Tibial artery (tissue), 4 donors: ENCODE data around the gene SPRED2.

ENCODE experiments used
- DNase-seq, 2 donors: peaks; one replicate each; pipeline ENCODE4 v3.0.0-alpha.2; 2019
- H3K27ac ChIP-seq, 2 donors: fragments of 200-600 bp; sonication (generic) in 1 of 2; 1 replicate in 1 of 2; 2 replicates in 1 of 2; pipeline ENCODE4 v1.5.1; 2018 to 2019; ENCODE audit warnings: mild to moderate bottlenecking in 1 of 2
- H3K27me3 ChIP-seq, 2 donors: fragments of 200-600 bp; sonication (generic) in 1 of 2; one replicate each; pipeline versions ENCODE4 v1.5.1 to v1.6.0; 2016 to 2019
- H3K36me3 ChIP-seq, 3 donors: fragments of 200-600 bp; sonication (generic) in 2 of 3; one replicate each; pipeline ENCODE4 v1.5.1; 2016 to 2019; ENCODE audit warnings: mild to moderate bottlenecking in 2 of 3
- H3K4me1 ChIP-seq, 4 donors: fragments of 200-600 bp; sonication (generic) in 2 of 4; 1 replicate in 3 of 4; 2 replicates in 1 of 4; pipeline ENCODE4 v1.5.1; 2016 to 2019
- H3K4me3 ChIP-seq, 2 donors: fragments of 200-600 bp; sonication (generic) in 1 of 2; 1 replicate in 1 of 2; 2 replicates in 1 of 2; pipeline ENCODE4 v1.5.1; 2018 to 2019; ENCODE audit warnings: mild to moderate bottlenecking in 2 of 2
- H3K9me3 ChIP-seq, 3 donors: fragments of 200-600 bp; sonication (generic) in 1 of 3; one replicate each; pipeline ENCODE4 v1.5.1; 2016 to 2019
- intact Hi-C: fragments of 100-400 bp; cut with DNase I; formaldehyde crosslinking; loops from one replicate; pipeline ENCODE4 v1.15.0; 2023; ENCODE audit warnings: low total_unique reads
- TF ChIP-seq, protein P1 (sequence below), 2 experiments: fragments of 200-600 bp in 1 of 2; fragments of 450-650 bp in 1 of 2; IDR thresholded peaks; one replicate each; pipeline ENCODE4 v1.5.1; 2017 to 2019; ENCODE audit warnings: antibody characterized with exemption in 2 of 2, mild to moderate bottlenecking in 1 of 2, moderate library complexity in 1 of 2

SPRED2 gene

DNA sequence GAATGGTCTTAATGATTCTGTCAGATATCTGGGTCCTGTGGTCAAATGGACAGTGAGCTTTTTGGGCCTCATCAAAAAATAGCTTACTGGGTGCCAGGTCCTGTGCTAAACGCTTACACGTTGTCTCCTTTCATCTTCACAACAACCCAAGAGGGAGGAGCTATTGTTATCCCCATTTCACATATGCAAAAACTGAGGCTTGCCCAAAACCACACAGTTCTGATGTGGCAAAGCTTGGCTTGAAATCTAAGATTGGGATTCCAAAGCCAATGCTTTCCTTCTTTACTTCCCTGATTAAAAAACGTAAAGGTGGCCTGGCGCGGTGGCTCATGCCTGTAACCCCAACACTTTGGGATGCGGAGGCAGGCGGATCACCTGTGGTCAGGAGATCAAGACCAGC is 135.4 kb downstream of the SPRED2 start:
- Histone ChIP-seq H3K36me3 (no peaks in the 10 kb centered on the region), H3K9me3 (no peaks in the 10 kb centered on the region), H3K4me3 (no peak overlapping the region), H3K4me1 (peaks cover 0 to 27% (median 25%) of the 10 kb centered on the region in 4 donors), H3K27ac (no peak overlapping the region), H3K27me3 (no peaks in the 10 kb centered on the region)
- intact Hi-C loops = no loop called here
- TF ChIP-seq, protein P1, sequence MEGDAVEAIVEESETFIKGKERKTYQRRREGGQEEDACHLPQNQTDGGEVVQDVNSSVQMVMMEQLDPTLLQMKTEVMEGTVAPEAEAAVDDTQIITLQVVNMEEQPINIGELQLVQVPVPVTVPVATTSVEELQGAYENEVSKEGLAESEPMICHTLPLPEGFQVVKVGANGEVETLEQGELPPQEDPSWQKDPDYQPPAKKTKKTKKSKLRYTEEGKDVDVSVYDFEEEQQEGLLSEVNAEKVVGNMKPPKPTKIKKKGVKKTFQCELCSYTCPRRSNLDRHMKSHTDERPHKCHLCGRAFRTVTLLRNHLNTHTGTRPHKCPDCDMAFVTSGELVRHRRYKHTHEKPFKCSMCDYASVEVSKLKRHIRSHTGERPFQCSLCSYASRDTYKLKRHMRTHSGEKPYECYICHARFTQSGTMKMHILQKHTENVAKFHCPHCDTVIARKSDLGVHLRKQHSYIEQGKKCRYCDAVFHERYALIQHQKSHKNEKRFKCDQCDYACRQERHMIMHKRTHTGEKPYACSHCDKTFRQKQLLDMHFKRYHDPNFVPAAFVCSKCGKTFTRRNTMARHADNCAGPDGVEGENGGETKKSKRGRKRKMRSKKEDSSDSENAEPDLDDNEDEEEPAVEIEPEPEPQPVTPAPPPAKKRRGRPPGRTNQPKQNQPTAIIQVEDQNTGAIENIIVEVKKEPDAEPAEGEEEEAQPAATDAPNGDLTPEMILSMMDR (IDR thresholded peaks at IDR 0.05) = no peak
- no peak for DNase-seq

GRCh38 chr2:65294701-65295100 is 137.7 kb downstream of the SPRED2 start:
- Histone ChIP-seq H3K4me3 (no peak overlapping the region), H3K9me3 (no peaks in the 10 kb centered on the region), H3K27ac (no peak overlapping the region), H3K4me1 (peaks cover 0 to 4% (median 3%) of the 10 kb centered on the region in 4 donors), H3K36me3 (no peaks in the 10 kb centered on the region), H3K27me3 (no peaks in the 10 kb centered on the region)
- intact Hi-C loops = no loop called here
- TF ChIP-seq, protein P1 (IDR thresholded peaks at IDR 0.05) = no peak
- no peak for DNase-seq

DNA sequence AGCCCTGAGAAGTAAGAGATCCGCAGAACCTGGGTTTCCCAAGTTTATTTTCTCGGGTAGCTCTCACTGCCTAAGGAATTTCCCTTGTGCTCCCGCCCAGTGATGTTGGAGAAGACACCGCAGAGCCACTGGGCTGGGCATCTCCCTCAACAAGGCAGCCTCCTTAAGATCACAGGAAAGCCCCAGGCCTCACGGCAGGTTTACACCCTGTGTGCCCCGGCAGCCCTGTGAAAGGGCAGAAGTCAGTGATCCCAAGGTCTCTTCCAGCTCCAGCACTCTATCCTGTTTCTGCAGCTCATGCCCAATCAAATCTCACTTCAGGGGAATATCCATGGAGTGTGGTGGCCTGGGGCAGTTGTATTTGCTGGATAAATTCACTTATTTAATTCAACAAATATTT is 138.3 kb downstream of the SPRED2 start:
- H3K9me3 ChIP-seq = no peaks in the 10 kb centered on the region
- no peaks in the 10 kb centered on the region for H3K36me3 ChIP-seq
- H3K27ac ChIP-seq = no peak overlapping the region
- TF ChIP-seq, protein P1 (IDR thresholded peaks at IDR 0.05) = no peak
- H3K4me3 ChIP-seq = no peak overlapping the region
- intact Hi-C loops = no loop called here
- H3K4me1 ChIP-seq = no peaks in the 10 kb centered on the region
- no peaks in the 10 kb centered on the region for H3K27me3 ChIP-seq
- DNase-seq = no peak

GRCh38 chr2:65293376-65293775 is 139.0 kb downstream of the SPRED2 start:
- Histone ChIP-seq H3K27ac (no peak overlapping the region), H3K4me3 (no peak overlapping the region), H3K4me1 (no peaks in the 10 kb centered on the region), H3K36me3 (no peaks in the 10 kb centered on the region), H3K27me3 (no peaks in the 10 kb centered on the region), H3K9me3 (no peaks in the 10 kb centered on the region)
- intact Hi-C loops = no loop called here
- DNase-seq = no peak
- TF ChIP-seq, protein P1 (IDR thresholded peaks at IDR 0.05) = no peak

- no peaks in the 10 kb centered on the region for H3K4me1 ChIP-seq
- DNase-seq = no peak
- intact Hi-C loops = no loop called here
Measured at GRCh38 chr2:65292461-65293011, 139.9 kb downstream of the SPRED2 start.

More at GRCh38 chr2:65292461-65293011, 139.9 kb downstream of the SPRED2 start:
- Histone ChIP-seq H3K9me3 (no peaks in the 10 kb centered on the region), H3K4me3 (no peak overlapping the region), H3K27ac (no peak overlapping the region), H3K27me3 (no peaks in the 10 kb centered on the region), H3K36me3 (no peaks in the 10 kb centered on the region)
- TF ChIP-seq, protein P1 (IDR thresholded peaks at IDR 0.05) = no peak
